ENCODE data around the gene HERPUD1. TPM values are rescaled to one million over a fixed set of nuclear protein-coding genes. Genes with fewer than 3 reads are reported as not detected.
"Not testable (repeated sequence)": the region's sequence is repeated elsewhere in the genome, so short reads cannot be mapped to it uniquely, and the experiment has no call there.

The HERPUD1 gene
- total and polyA plus RNA-seq, 5 experiments from 2014 or later = 43.8 to 214 (median 88.6) TPM

GRCh38 chr16:56969769-56970168 is 37.8 kb downstream of the HERPUD1 start:
- Mint-ChIP-seq H3K27ac (no peak overlapping the region), H3K4me1 (peaks cover 25 to 57% (median 54%) of the 10 kb centered on the region in 4 donors)

GRCh38 chr16:56970934-56971767 is 39.2 kb downstream of the HERPUD1 start:
- peak overlapping the region in 8 of 10 donors; percentile 4 to 90 (median 64) for H3K27ac Mint-ChIP-seq
- POLR2A ChIA-PET = interaction anchor here (0.6 to 15.9 kb wide), 13 partner anchors 14 to 107 kb away, joined by 3 to 231 read pairs (median 6); partner anchors contain the start of gene NLRC5
- ATAC-seq = peak; percentile 23 to 34
- H3K27me3 Mint-ChIP-seq = no peaks in the 10 kb centered on the region
- H3K36me3 Mint-ChIP-seq = no peaks in the 10 kb centered on the region
- no peaks in the 10 kb centered on the region for H3K9me3 Mint-ChIP-seq
- peaks cover 24 to 57% (median 54%) of the 10 kb centered on the region in 4 donors for H3K4me1 Mint-ChIP-seq
- H3K4me3 Mint-ChIP-seq = peak overlapping the region in 1 of 10 donors; percentile 70
- no peak for DNase-seq

More at GRCh38 chr16:56969769-56970168, 37.8 kb downstream of the HERPUD1 start:
- DNase-seq = no peak
- Mint-ChIP-seq H3K36me3 (no peaks in the 10 kb centered on the region), H3K9me3 (no peaks in the 10 kb centered on the region), H3K27me3 (no peaks in the 10 kb centered on the region), H3K4me3 (no peak overlapping the region)
- ATAC-seq = no peak
- POLR2A ChIA-PET = interaction anchor here (1.0 to 15.9 kb wide), 6 partner anchors 10 to 72 kb away, joined by 3 to 231 read pairs (median 8); partner anchors contain the start of gene NLRC5

- no peak for DNase-seq
- peaks cover 26 to 60% (median 56%) of the 10 kb centered on the region in 4 donors for H3K4me1 Mint-ChIP-seq
- H3K27ac Mint-ChIP-seq = peak overlapping the region in 5 of 10 donors; percentile 4 to 90 (median 63)
- POLR2A ChIA-PET = interaction anchor here (0.6 to 15.9 kb wide), 9 partner anchors 13 to 107 kb away, joined by 3 to 231 read pairs (median 5); partner anchors contain the start of gene NLRC5
- no peak for ATAC-seq
- no peaks in the 10 kb centered on the region for H3K9me3 Mint-ChIP-seq
- no peaks in the 10 kb centered on the region for H3K36me3 Mint-ChIP-seq
- H3K4me3 Mint-ChIP-seq = no peak overlapping the region
- no peaks in the 10 kb centered on the region for H3K27me3 Mint-ChIP-seq
Measured at GRCh38 chr16:56971768-56972043, 39.8 kb downstream of the HERPUD1 start.

DNA sequence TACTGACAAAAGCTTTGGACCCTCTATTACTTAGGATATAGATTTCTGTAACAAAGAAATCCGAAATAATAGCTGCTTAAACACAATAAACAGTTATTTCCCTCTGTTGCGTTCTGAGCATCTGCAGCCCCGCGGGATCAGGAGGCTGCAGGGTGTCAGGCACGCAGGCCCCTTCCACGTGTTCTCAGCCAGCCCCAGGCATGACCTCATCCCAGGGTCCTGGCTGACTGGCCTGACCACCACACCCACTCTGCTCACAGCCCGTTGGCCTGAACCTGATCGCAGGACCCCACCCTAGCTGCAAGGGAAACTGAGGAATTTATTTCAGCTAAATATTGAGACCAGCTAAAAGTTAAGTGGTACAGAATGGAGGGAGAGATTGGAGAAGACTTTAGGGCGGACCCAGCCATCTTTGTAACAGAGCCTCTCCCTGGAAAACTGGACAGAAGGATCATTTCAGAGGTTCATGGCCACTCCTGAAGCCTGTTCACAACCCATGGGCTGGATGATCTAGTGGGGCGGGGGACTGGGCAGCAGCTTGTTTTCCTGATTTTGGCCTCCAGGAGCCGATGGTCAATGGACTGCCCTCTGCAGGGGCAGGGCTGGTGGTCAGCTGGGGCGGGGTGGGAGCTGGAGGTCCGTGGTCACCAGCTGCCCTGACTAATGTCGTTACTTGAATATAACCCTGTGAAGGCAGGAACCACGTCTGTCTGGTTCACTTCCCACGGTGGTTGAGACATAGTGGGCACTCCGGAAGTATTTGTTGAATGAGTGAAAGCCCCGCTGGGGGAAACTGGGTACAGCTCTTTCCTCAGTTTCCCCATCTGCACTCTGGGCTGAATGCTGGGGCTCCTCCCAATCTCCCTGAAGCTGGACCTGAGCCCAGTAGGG is 40.7 kb downstream of the HERPUD1 start:
- Mint-ChIP-seq H3K27ac (peak overlapping the region in 4 of 10 donors; percentile 34 to 78 (median 58)), H3K36me3 (no peaks in the 10 kb centered on the region), H3K4me1 (peaks cover 31 to 66% (median 64%) of the 10 kb centered on the region in 4 donors), H3K4me3 (peak overlapping the region in 1 of 10 donors; percentile 22), H3K9me3 (no peaks in the 10 kb centered on the region), H3K27me3 (no peaks in the 10 kb centered on the region)
- POLR2A ChIA-PET = interaction anchor here (0.8 to 15.9 kb wide), 9 partner anchors 13 to 80 kb away, joined by 3 to 231 read pairs (median 4); partner anchors contain the start of gene NLRC5
- no peak for ATAC-seq
- DNase-seq = no peak

DNA sequence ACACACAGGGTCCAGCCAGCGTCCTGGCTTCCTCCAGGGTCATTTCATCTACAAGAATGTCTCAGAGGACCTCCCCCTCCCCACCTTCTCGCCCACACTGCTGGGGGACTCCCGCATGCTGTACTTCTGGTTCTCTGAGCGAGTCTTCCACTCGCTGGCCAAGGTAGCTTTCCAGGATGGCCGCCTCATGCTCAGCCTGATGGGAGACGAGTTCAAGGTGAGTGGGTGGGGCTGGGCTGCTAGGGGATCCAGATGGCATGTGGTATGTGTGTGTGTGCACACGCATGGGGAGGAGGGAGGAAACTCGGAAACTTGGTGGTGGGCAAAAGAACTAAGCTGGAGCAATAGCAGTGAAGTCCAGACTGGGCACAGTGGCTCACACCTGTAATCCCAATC is 41.4 kb downstream of the HERPUD1 start:
- ATAC-seq (no peak), DNase-seq (no peak)
- Mint-ChIP-seq H3K4me1 (peaks cover 31 to 73% (median 70%) of the 10 kb centered on the region in 4 donors), H3K36me3 (no peaks in the 10 kb centered on the region), H3K27ac (peak overlapping the region in 7 of 10 donors; percentile 16 to 83 (median 77)), H3K27me3 (no peaks in the 10 kb centered on the region), H3K9me3 (no peaks in the 10 kb centered on the region), H3K4me3 (peak overlapping the region in 2 of 10 donors; percentile 39 to 45)
- POLR2A ChIA-PET = interaction anchor here (1.5 to 15.9 kb wide), 3 partner anchors 12 to 80 kb away, joined by 3 to 231 read pairs (median 7); partner anchors contain the start of gene NLRC5

DNA sequence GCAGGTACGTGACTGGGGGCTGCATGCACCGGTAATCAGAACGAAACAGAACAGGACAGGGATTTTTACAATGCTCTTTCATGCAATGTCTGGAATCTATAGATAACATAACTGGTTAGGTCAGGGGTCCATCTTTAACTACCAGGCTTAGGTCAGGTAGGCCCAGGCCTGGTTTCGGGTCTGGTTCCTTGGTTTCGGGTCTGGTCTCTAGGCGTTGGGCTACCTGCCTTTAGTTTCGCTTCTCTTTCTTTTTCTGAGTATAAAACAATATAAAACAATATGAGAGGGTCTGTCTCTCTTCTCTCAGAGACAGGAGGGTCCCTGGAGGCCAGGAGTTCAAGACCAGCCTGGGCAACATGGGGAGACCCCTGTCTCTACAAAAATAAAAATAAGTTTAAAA is 42.0 kb downstream of the HERPUD1 start:
- DNase-seq, H3K36me3 Mint-ChIP-seq, ATAC-seq, H3K9me3 Mint-ChIP-seq, H3K27me3 Mint-ChIP-seq: not testable (repeated sequence)
- Mint-ChIP-seq H3K4me1 (peaks cover 31 to 77% (median 71%) of the 10 kb centered on the region in 4 donors), H3K4me3 (peak overlapping the region in 5 of 10 donors; percentile 19 to 54 (median 39)), H3K27ac (peak overlapping the region in 9 of 10 donors; percentile 16 to 87 (median 79))
- POLR2A ChIA-PET = interaction anchor here (1.5 to 15.9 kb wide), 3 partner anchors 11 to 79 kb away, joined by 3 to 231 read pairs (median 5); partner anchors contain the start of gene NLRC5

DNA sequence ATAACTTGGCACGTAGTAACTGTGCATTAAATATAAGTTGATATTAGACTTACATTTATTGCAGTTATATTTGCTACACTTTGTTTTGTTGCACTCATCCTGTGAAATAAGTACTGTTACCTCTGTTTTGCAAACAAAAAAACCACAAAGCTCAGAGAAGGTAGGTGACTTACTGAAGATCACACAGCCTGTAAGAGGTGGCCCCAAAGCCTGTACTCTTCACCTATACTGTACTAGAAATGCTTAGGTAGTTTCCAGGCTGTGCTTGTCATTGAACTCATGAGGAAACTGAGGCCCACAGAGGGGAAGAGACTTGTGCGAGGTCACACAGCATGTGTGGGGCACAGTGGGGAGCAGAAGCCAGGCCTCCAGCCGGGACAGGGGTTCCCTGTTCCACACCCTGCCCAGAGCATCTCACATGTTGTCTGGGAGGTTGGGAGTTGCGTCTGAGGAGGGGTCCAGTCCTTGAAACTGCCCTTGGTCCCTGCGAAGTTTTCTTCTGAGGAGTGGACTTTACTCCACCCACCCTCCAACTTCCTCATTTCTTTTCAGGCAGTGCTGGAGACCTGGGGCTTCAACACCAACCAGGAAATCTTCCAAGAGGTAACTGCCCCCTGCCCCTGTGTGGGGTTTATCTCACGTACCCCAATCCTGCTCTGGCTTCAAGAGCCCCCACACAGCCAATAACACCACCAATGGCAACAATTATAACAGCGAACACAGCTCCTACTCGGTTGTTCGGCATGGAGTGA is 42.8 kb downstream of the HERPUD1 start:
- DNase-seq = no peak
- no peaks in the 10 kb centered on the region for H3K27me3 Mint-ChIP-seq
- peak overlapping the region in 9 of 10 donors; percentile 40 to 93 (median 87) for H3K27ac Mint-ChIP-seq
- peak in 1 of 2 donors; percentile 39 for ATAC-seq
- peaks cover 33 to 81% (median 77%) of the 10 kb centered on the region in 4 donors for H3K4me1 Mint-ChIP-seq
- peak overlapping the region in 6 of 10 donors; percentile 2 to 65 (median 54) for H3K4me3 Mint-ChIP-seq
- H3K9me3 Mint-ChIP-seq = no peaks in the 10 kb centered on the region
- no peaks in the 10 kb centered on the region for H3K36me3 Mint-ChIP-seq
- POLR2A ChIA-PET = interaction anchor here (0.5 to 15.9 kb wide), 8 partner anchors 8 to 82 kb away, joined by 3 to 231 read pairs (median 4); partner anchors contain the start of gene NLRC5

DNA sequence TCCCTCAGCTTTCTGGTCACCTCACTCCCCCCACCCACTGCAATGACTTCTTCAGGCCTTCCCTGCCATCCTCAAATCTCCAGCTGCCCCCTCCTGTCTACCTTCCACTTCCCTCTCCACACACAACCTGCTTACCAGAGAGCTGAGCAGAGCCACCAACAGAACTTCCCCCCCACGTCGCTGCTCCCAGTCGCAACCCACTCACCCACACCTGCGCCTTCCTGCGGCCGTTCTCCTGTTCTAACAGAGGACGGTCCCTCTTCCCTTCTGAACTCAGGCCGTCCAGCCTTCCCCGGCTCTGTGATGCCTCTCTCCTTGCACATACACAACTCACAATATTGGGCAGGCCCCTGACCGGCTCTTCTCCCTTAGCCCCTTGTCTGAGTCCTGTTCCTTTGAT is 43.8 kb downstream of the HERPUD1 start:
- Mint-ChIP-seq H3K27me3 (no peaks in the 10 kb centered on the region), H3K27ac (peak overlapping the region; percentile 42 to 93 (median 87)), H3K36me3 (no peaks in the 10 kb centered on the region), H3K4me3 (peak overlapping the region; percentile 5 to 82 (median 54)), H3K4me1 (peaks cover 34 to 88% (median 84%) of the 10 kb centered on the region in 4 donors), H3K9me3 (no peaks in the 10 kb centered on the region)
- DNase-seq = no peak
- POLR2A ChIA-PET = interaction anchor here (0.6 to 15.9 kb wide), 13 partner anchors 9 to 253 kb away, joined by 3 to 231 read pairs (median 4); partner anchors contain the start of gene NLRC5
- peak; percentile 66 to 71 for ATAC-seq

DNA sequence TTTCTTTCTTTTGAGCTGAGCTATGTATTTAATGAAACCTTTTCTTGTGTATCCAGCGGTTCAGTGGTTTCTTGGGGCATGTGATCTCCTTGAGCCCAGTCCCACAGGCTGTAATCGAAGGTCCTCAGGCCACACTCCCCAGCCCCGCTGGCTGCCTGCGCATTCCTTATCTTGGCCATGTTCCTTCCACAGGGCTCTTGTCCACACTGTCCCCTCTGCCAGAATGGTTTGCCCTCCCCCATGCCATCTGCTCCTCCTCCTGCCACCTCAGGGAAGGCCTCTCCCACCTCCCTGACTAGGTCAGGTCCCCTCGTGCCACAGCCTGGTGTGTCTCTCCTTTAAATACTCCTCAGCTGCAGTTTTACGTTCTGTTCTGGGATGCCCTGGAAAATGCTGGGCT is 45.3 kb downstream of the HERPUD1 start:
- DNase-seq = no peak
- Mint-ChIP-seq H3K4me1 (peaks cover 43 to 92% (median 90%) of the 10 kb centered on the region in 4 donors), H3K4me3 (peak overlapping the region in 1 of 10 donors; percentile 33), H3K36me3 (peaks cover 0 to 6% (median 6%) of the 10 kb centered on the region in 3 donors), H3K9me3 (no peaks in the 10 kb centered on the region), H3K27ac (peak overlapping the region in 8 of 10 donors; percentile 34 to 89 (median 64)), H3K27me3 (no peaks in the 10 kb centered on the region)
- POLR2A ChIA-PET = interaction anchor here (0.7 to 15.9 kb wide), 9 partner anchors 8 to 67 kb away, joined by 3 to 231 read pairs (median 3); partner anchors contain the start of gene NLRC5
- no peak for ATAC-seq

- ATAC-seq = no peak
- no peaks in the 10 kb centered on the region for H3K9me3 Mint-ChIP-seq
Measured at GRCh38 chr16:56977823-56978430, 46.0 kb downstream of the HERPUD1 start.

GRCh38 chr16:56980201-56980535 is 48.2 kb downstream of the HERPUD1 start:
- Mint-ChIP-seq H3K4me1 (peaks cover 53 to 98% (median 92%) of the 10 kb centered on the region in 4 donors), H3K27ac (peak overlapping the region; percentile 81 to 98 (median 90)), H3K9me3 (no peaks in the 10 kb centered on the region), H3K4me3 (peak overlapping the region in 9 of 10 donors; percentile 2 to 100 (median 50)), H3K36me3 (peaks cover 0 to 21% (median 10%) of the 10 kb centered on the region in 3 donors), H3K27me3 (no peaks in the 10 kb centered on the region)
- POLR2A ChIA-PET = interaction anchor here (1.1 to 13.7 kb wide), 6 partner anchors 8 to 61 kb away, joined by 3 to 231 read pairs (median 6); partner anchors contain the start of genes HERPUD1 and NLRC5
- no peak for DNase-seq
- ATAC-seq = no peak

More at GRCh38 chr16:56977823-56978430, 46.0 kb downstream of the HERPUD1 start:
- peak overlapping the region; percentile 10 to 89 (median 52) for H3K27ac Mint-ChIP-seq
- peak overlapping the region in 2 of 10 donors; percentile 14 to 19 for H3K4me3 Mint-ChIP-seq
- POLR2A ChIA-PET = interaction anchor here (0.6 to 15.9 kb wide), 10 partner anchors 7 to 314 kb away, joined by 3 to 231 read pairs (median 3); partner anchors contain the start of gene NLRC5
- no peaks in the 10 kb centered on the region for H3K27me3 Mint-ChIP-seq
- peaks cover 48 to 98% (median 91%) of the 10 kb centered on the region in 4 donors for H3K4me1 Mint-ChIP-seq
- DNase-seq = no peak
- H3K36me3 Mint-ChIP-seq = peaks cover 0 to 13% (median 10%) of the 10 kb centered on the region in 3 donors
